ENCODE data around the gene CLDND1. TPM values are rescaled to one million over a fixed set of nuclear protein-coding genes. Genes with fewer than 3 reads are reported as not detected.

Gene CLDND1
- total RNA-seq, 1 experiment from 2014 or later = 472 TPM

DNA sequence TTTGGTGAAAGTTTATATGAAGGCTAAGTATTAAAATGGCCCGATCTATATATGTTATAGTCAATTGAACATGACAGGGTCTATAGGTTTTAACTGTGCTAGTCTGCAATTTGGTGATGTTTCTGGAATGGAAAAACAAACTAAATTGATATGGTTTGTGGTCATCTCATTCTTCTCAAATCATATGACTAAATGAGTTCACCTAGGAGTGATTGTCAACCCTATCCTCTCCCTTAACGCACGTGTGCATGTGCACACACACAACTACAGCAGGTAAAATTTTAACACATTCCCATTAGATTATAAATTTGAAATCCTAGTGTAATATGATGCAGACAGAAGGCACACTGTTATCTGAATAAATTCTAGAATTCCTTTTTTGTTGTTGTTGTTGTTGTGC is 9.0 kb downstream of the CLDND1 start:
- RAD21 ChIA-PET (ENCODE audit: low non-redundant PET in 1 of 2, low total read pairs in 2 of 2, uncharacterized antibody in 2 of 2, unreplicated experiment in 2 of 2) = no interaction called here
- TSS peak; percentile 52 for BruUV-seq (replicated peaks)
- POLR2A ChIA-PET = interaction anchor here (1.0 to 3.3 kb wide), 6 partner anchors 9 to 50 kb away, joined by 3 to 14 read pairs (median 4); partner anchors contain the start of gene CLDND1

GRCh38 chr3:98513091-98513511 is 9.6 kb downstream of the CLDND1 start:
- CTCF ChIA-PET = interaction anchor here (1.3 kb wide), 1 partner anchor 84 kb away, joined by 4 read pairs; no protein-coding TSS in a partner anchor
- H3K9ac ChIP-seq (ENCODE audit: low read length) = peak overlapping the region; percentile 23
- peak; percentile 75 for DNase-seq (ENCODE audit: low read depth, low spot score)
- TF ChIP-seq RAD21 (IDR thresholded peaks at IDR 0.05; ENCODE audit: low read depth) (0 out of 2 replicates have a peak, but pooled peaks have one; percentile 32), ZBTB33 (IDR thresholded peaks at IDR 0.05; ENCODE audit: extremely low read depth, insufficient replicate concordance, low read length) (peak; percentile 11), SRF (IDR thresholded peaks at IDR 0.05; ENCODE audit: low read depth) (no peak; the same call in 1 of the 2 replicates), EZH2 (IDR thresholded peaks at IDR 0.05) (no peak), POLR2A (IDR thresholded peaks at IDR 0.05; ENCODE audit: borderline replicate concordance, extremely low read depth, insufficient read depth, insufficient read length) (no peak), CEBPB (IDR thresholded peaks at IDR 0.05; ENCODE audit: low read depth) (peak; percentile 99), ZFX (IDR thresholded peaks at IDR 0.05) (no peak)
- TF ChIP-seq, protein P1, sequence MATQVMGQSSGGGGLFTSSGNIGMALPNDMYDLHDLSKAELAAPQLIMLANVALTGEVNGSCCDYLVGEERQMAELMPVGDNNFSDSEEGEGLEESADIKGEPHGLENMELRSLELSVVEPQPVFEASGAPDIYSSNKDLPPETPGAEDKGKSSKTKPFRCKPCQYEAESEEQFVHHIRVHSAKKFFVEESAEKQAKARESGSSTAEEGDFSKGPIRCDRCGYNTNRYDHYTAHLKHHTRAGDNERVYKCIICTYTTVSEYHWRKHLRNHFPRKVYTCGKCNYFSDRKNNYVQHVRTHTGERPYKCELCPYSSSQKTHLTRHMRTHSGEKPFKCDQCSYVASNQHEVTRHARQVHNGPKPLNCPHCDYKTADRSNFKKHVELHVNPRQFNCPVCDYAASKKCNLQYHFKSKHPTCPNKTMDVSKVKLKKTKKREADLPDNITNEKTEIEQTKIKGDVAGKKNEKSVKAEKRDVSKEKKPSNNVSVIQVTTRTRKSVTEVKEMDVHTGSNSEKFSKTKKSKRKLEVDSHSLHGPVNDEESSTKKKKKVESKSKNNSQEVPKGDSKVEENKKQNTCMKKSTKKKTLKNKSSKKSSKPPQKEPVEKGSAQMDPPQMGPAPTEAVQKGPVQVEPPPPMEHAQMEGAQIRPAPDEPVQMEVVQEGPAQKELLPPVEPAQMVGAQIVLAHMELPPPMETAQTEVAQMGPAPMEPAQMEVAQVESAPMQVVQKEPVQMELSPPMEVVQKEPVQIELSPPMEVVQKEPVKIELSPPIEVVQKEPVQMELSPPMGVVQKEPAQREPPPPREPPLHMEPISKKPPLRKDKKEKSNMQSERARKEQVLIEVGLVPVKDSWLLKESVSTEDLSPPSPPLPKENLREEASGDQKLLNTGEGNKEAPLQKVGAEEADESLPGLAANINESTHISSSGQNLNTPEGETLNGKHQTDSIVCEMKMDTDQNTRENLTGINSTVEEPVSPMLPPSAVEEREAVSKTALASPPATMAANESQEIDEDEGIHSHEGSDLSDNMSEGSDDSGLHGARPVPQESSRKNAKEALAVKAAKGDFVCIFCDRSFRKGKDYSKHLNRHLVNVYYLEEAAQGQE (IDR thresholded peaks at IDR 0.05; ENCODE audit: low read depth) = no peak
- TF ChIP-seq, protein P2, sequence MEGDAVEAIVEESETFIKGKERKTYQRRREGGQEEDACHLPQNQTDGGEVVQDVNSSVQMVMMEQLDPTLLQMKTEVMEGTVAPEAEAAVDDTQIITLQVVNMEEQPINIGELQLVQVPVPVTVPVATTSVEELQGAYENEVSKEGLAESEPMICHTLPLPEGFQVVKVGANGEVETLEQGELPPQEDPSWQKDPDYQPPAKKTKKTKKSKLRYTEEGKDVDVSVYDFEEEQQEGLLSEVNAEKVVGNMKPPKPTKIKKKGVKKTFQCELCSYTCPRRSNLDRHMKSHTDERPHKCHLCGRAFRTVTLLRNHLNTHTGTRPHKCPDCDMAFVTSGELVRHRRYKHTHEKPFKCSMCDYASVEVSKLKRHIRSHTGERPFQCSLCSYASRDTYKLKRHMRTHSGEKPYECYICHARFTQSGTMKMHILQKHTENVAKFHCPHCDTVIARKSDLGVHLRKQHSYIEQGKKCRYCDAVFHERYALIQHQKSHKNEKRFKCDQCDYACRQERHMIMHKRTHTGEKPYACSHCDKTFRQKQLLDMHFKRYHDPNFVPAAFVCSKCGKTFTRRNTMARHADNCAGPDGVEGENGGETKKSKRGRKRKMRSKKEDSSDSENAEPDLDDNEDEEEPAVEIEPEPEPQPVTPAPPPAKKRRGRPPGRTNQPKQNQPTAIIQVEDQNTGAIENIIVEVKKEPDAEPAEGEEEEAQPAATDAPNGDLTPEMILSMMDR (IDR thresholded peaks at IDR 0.05 in 2 of 3, conservative IDR thresholded peaks at IDR 0.05 in 1 of 3; ENCODE audit: borderline replicate concordance in 1 of 3, insufficient read depth in 1 of 3, low read depth in 2 of 3, low read length in 2 of 3) = no peak

More for the DNA sequence above, 9.0 kb downstream of the CLDND1 start:
- peak; percentile 37 for TF ChIP-seq MAX (IDR thresholded peaks at IDR 0.05)
- no peak for TF ChIP-seq EZH2phosphoT487 (IDR thresholded peaks at IDR 0.05; ENCODE audit: borderline replicate concordance)
- TF ChIP-seq SRF (IDR thresholded peaks at IDR 0.05; ENCODE audit: low read depth) = peak; percentile 24; the same call in 1 of the 2 replicates
- ATAC-seq (peak; percentile 46), DNase-seq (ENCODE audit: low read depth, low spot score) (no peak)
- H3K4me2 ChIP-seq (ENCODE audit: low read length) = peak overlapping the region; percentile 45
- H2AFZ ChIP-seq (ENCODE audit: low read depth, low read length, poor library complexity, severe bottlenecking) = no peak overlapping the region
- no peaks in the 10 kb centered on the region for H3K9me2 ChIP-seq (ENCODE audit: insufficient read depth)
- H3K79me2 ChIP-seq (ENCODE audit: insufficient read depth, low read length) = peaks cover 33% of the 10 kb centered on the region
- H4K20me1 ChIP-seq (ENCODE audit: insufficient read depth) = no peaks in the 10 kb centered on the region
- H3K9ac ChIP-seq (ENCODE audit: low read length) = peak overlapping the region; percentile 23
- CTCF ChIA-PET = no interaction called here
- H3K4me3 ChIP-seq (replicated peaks in 1 of 2; ENCODE audit: low read depth in 1 of 2, low read length in 2 of 2) = no peak overlapping the region
- H3K36me3 ChIP-seq (ENCODE audit: control insufficient read depth in 1 of 2, insufficient read depth in 2 of 2, low read length in 2 of 2) = peaks cover 23 to 29% of the 10 kb centered on the region in 2 experiments
- H3K4me1 ChIP-seq (ENCODE audit: control insufficient read depth in 1 of 2, insufficient read depth in 2 of 2, low read length in 2 of 2) = peaks cover 81 to 96% of the 10 kb centered on the region in 2 experiments
- H3K9me3 ChIP-seq (ENCODE audit: control insufficient read depth in 1 of 2, insufficient read depth in 1 of 2, low read depth in 1 of 2, low read length in 2 of 2) = no peaks in the 10 kb centered on the region
- intact Hi-C loops (cut with micrococcal nuclease) = no loop called here
- H3K27me3 ChIP-seq (ENCODE audit: insufficient read depth, low read length) = no peaks in the 10 kb centered on the region
- H3K27ac ChIP-seq (ENCODE audit: low read depth, low read length) = peak overlapping the region; percentile 86

More at GRCh38 chr3:98513091-98513511, 9.6 kb downstream of the CLDND1 start:
- H3K4me2 ChIP-seq (ENCODE audit: low read length) = peak overlapping the region; percentile 45
- peaks cover 19 to 22% of the 10 kb centered on the region in 2 experiments for H3K36me3 ChIP-seq (ENCODE audit: control insufficient read depth in 1 of 2, insufficient read depth in 2 of 2, low read length in 2 of 2)
- H3K27ac ChIP-seq (ENCODE audit: low read depth, low read length) = peak overlapping the region; percentile 86
- H3K79me2 ChIP-seq (ENCODE audit: insufficient read depth, low read length) = peaks cover 26% of the 10 kb centered on the region
- no peak overlapping the region for H3K4me3 ChIP-seq (replicated peaks in 1 of 2; ENCODE audit: low read depth in 1 of 2, low read length in 2 of 2)
- H3K27me3 ChIP-seq (ENCODE audit: insufficient read depth, low read length) = no peaks in the 10 kb centered on the region
- H3K4me1 ChIP-seq (ENCODE audit: control insufficient read depth in 1 of 2, insufficient read depth in 2 of 2, low read length in 2 of 2) = peaks cover 79 to 89% of the 10 kb centered on the region in 2 experiments
- RAD21 ChIA-PET (ENCODE audit: low non-redundant PET in 1 of 2, low total read pairs in 2 of 2, uncharacterized antibody in 2 of 2, unreplicated experiment in 2 of 2) = no interaction called here
- no peak overlapping the region for H2AFZ ChIP-seq (ENCODE audit: low read depth, low read length, poor library complexity, severe bottlenecking)
- intact Hi-C loops (cut with micrococcal nuclease) = no loop called here
- peak; percentile 67 for ATAC-seq
- H3K9me3 ChIP-seq (ENCODE audit: control insufficient read depth in 1 of 2, insufficient read depth in 1 of 2, low read depth in 1 of 2, low read length in 2 of 2) = no peaks in the 10 kb centered on the region
- no peaks in the 10 kb centered on the region for H3K9me2 ChIP-seq (ENCODE audit: insufficient read depth)
- no TSS peak for BruUV-seq (replicated peaks)
- POLR2A ChIA-PET = interaction anchor here (1.0 to 3.3 kb wide), 4 partner anchors 9 to 51 kb away, joined by 3 to 14 read pairs (median 4); partner anchors contain the start of gene CLDND1
- no peaks in the 10 kb centered on the region for H4K20me1 ChIP-seq (ENCODE audit: insufficient read depth)
